HepG2 (cell line): ENCODE results near the gene PPP4R2. TPM values are rescaled to one million over a fixed set of nuclear protein-coding genes. Genes with fewer than 3 reads are reported as not detected.
A peak's percentile ranks its signal among the peaks of the same experiment; 100 is the strongest.

Source experiments
- ATAC-seq: fragments of 200-7000 bp; cut with Tn5 transposase; 3 replicates; pipeline ENCODE4 v1.9.1; 2020; ENCODE audit warnings: mild to moderate bottlenecking, moderate library complexity
- BruUV-seq: library from RNA; stranded (reverse); fragments of 400-500 nt; replicated peaks from 2 replicates; lab custom pipeline; 2021; lab: Mats Ljungman, UMichigan
- CTCF ChIA-PET: fragments of 300-600 bp; formaldehyde crosslinking; extraction: SDS; loops from one replicate; lab custom pipeline; 2021; ENCODE audit warnings: low total read pairs, inconsistent platforms, low intra/inter-chr PET ratio; lab: Yijun Ruan, JAX
- POLR2A ChIA-PET: fragments of 350-600 bp; sonication (Branson Sonifier 250); formaldehyde crosslinking; loops from one replicate; lab custom pipeline; 2020; ENCODE audit warnings: antibody characterized with exemption, inconsistent platforms; lab: Yijun Ruan, JAX
- DNase-seq: peaks from one replicate; pipeline ENCODE4 v3.0.0-alpha.2; 2015; ENCODE audit warnings: low spot score
- FAIRE-seq: peaks from 3 replicates; lab custom pipeline; 2011; peaks lifted over from hg19 to GRCh38; lab: Jason Lieb, UNC
- H2AFZ ChIP-seq: one replicate; pipeline ENCODE4 v1.6.1; 2011; ENCODE audit warnings: low read length, inconsistent platforms
- H3K27ac ChIP-seq: fragments of 300-600 bp; 3 replicates; pipeline ENCODE4 v1.8.0; 2011; ENCODE audit warnings: mixed run types, mild to moderate bottlenecking, mixed read lengths, low read length, inconsistent platforms; ENCODE audit not compliant: insufficient read depth; ENCODE audit errors: extremely low read length
- H3K27me3 ChIP-seq, 2 experiments: fragments of 200-600 bp in 1 of 2; 2 replicates in 1 of 2; 3 replicates in 1 of 2; pipeline versions ENCODE4 v1.6.0 to v1.8.0; 2011; ENCODE audit warnings: low read length in 2 of 2, mild to moderate bottlenecking in 2 of 2, moderate library complexity in 2 of 2, inconsistent platforms in 1 of 2; ENCODE audit not compliant: insufficient read depth in 2 of 2, control insufficient read depth in 1 of 2
- H3K36me3 ChIP-seq, 2 experiments: fragments of 200-600 bp in 1 of 2; replicated peaks in 1 of 2; 2 replicates in 1 of 2; 3 replicates in 1 of 2; pipeline versions ENCODE4 v1.5.1 to v1.8.0; 2011; ENCODE audit warnings: low read length in 2 of 2, inconsistent platforms in 1 of 2; ENCODE audit not compliant: insufficient read depth in 2 of 2, control insufficient read depth in 1 of 2
- H3K4me1 ChIP-seq: 2 replicates; pipeline ENCODE4 v1.5.1; 2012; ENCODE audit warnings: low read length, inconsistent platforms; ENCODE audit not compliant: insufficient read depth
- H3K4me2 ChIP-seq: 2 replicates; pipeline ENCODE4 v1.6.0; 2011; ENCODE audit warnings: low read depth, low read length, inconsistent platforms
- H3K4me3 ChIP-seq, 3 experiments: fragments of 200-600 bp in 1 of 3; sonication (generic), shearing (Covaris generic) in 1 of 3; replicated peaks in 1 of 3; 2 replicates each; pipeline ENCODE4 v1.5.1; 2011 to 2016; ENCODE audit warnings: low read length in 3 of 3, inconsistent platforms in 2 of 3, low read depth in 2 of 3, mild to moderate bottlenecking in 2 of 3, control low read depth in 1 of 3, mixed read lengths in 1 of 3; ENCODE audit not compliant: insufficient read depth in 1 of 3
- H3K79me2 ChIP-seq: one replicate; pipeline ENCODE4 v1.6.1; 2011; ENCODE audit warnings: low read length, inconsistent platforms; ENCODE audit not compliant: insufficient read depth
- H3K9ac ChIP-seq: 2 replicates; pipeline ENCODE4 v1.6.0; 2011; ENCODE audit warnings: mild to moderate bottlenecking, low read depth, low read length, inconsistent platforms; ENCODE audit not compliant: insufficient read depth
- H3K9me3 ChIP-seq: 2 replicates; pipeline ENCODE4 v1.5.1; 2012; ENCODE audit warnings: mild to moderate bottlenecking, low read length
- H4K20me1 ChIP-seq: 2 replicates; pipeline ENCODE4 v1.6.0; 2011; ENCODE audit warnings: inconsistent platforms, mild to moderate bottlenecking, low read length, moderate library complexity; ENCODE audit not compliant: insufficient read depth
- HMGA1 ChIP-seq: sonication (generic); formaldehyde crosslinking; conservative IDR thresholded peaks from 2 replicates; pipeline ENCODE4 v1.4.0; 2020; ENCODE audit warnings: missing genetic modification reagents
- LRRFIP1 ChIP-seq: sonication (generic); formaldehyde crosslinking; conservative IDR thresholded peaks from 2 replicates; pipeline ENCODE4 v1.4.0; 2020; ENCODE audit warnings: missing genetic modification reagents
- SMC3 ChIP-seq: IDR thresholded peaks from 2 replicates; pipeline ENCODE4 v1.6.1; 2011; ENCODE audit warnings: low read length, improper control_type of control experiment
- ZBTB33 ChIP-seq: sonication (generic); formaldehyde crosslinking; IDR thresholded peaks from 2 replicates; pipeline ENCODE4 v1.4.0; 2020; ENCODE audit warnings: missing genetic modification reagents
- ZNF318 ChIP-seq: sonication (generic); formaldehyde crosslinking; IDR thresholded peaks from 2 replicates; pipeline ENCODE4 v1.4.0; 2020; ENCODE audit warnings: mild to moderate bottlenecking, missing genetic modification reagents
- ZNF512 ChIP-seq: sonication (generic); formaldehyde crosslinking; IDR thresholded peaks from 2 replicates; pipeline ENCODE4 v1.4.0; 2020; ENCODE audit warnings: mild to moderate bottlenecking, missing genetic modification reagents
- WGBS: methylation state at CpG from one replicate; pipeline ENCODE4 v1.1.6; 2017; ENCODE audit warnings: low lambda C conversion rate; 5-methylcytosine and 5-hydroxymethylcytosine counted together
- in situ Hi-C: cut with HindIII; loops from 2 replicates; pipeline ENCODE4 v1.10.0; 2017; ENCODE audit warnings: low pct_unique_long_range_greater_than_20kb; ENCODE audit not compliant: extremely low pct_ligation_motif_present
- intact Hi-C: fragments of 100-400 bp; cut with micrococcal nuclease; formaldehyde crosslinking; loops from one replicate; pipeline ENCODE4 v1.10.0; 2022; ENCODE audit not compliant: unreplicated experiment
- polyA plus RNA-seq, 8 experiments: library from polyadenylated mRNA; depleted of rRNA in 3 of 8; stranded (reverse) in 7 of 8; unstranded in 1 of 8; fragments of >200 nt; fragmentation: Illumina TruSeq in 4 of 8; extraction: Trizol in 4 of 8; gene quantifications; 2 replicates each; pipeline versions ENCODE4 v1.2.1 to v1.2.3, GENCODE V29; 2011 to 2016; ENCODE audit warnings: low read depth in 4 of 8, missing spikeins in 1 of 8, mixed read lengths in 1 of 8; ENCODE audit not compliant: insufficient read depth in 1 of 8
- total RNA-seq, 5 experiments: library from RNA; depleted of rRNA; stranded (reverse); fragments of >200 nt; fragmentation: Illumina TruSeq; extraction: Trizol; gene quantifications; 2 replicates each; pipeline ENCODE4 v1.2.3, GENCODE V29; 2016; ENCODE audit warnings: low read depth in 1 of 5

The PPP4R2 gene
- total and polyA plus RNA-seq, 2 of the 13 experiments (the other 11 are each of a cell fraction or from before 2014, with no cell fraction given) = 22.3 to 161 TPM

- TF ChIP-seq ZBTB33 (CRISPR knock-in tag) = no peak
Observed at GRCh38 chr3:72951259-72951722, 45.3 kb upstream of the PPP4R2 start (continued).

GRCh38 chr3:72953325-72953956, 43.2 kb upstream of the PPP4R2 start:
- intact Hi-C loops = loop anchor here (5.0 kb wide), 1 partner anchor 44 kb away; the partner anchor contains the start of gene PPP4R2
- FAIRE-seq = peak; percentile 87
- H3K27ac ChIP-seq = peak overlapping the region; percentile 90
- TF ChIP-seq HMGA1 (CRISPR knock-in tag) (no peak), ZNF512 (CRISPR knock-in tag) (no peak), SMC3 (0 out of 2 replicates have a peak, but pooled peaks have one; percentile 11), LRRFIP1 (CRISPR knock-in tag) (no peak), ZNF318 (CRISPR knock-in tag) (no peak)

More at GRCh38 chr3:72953325-72953956, 43.2 kb upstream of the PPP4R2 start:
- Histone ChIP-seq H3K9ac (peak overlapping the region; percentile 34; the same call in 1 of the 2 replicates), H3K79me2 (no peaks in the 10 kb centered on the region), H3K4me1 (peaks cover 97% of the 10 kb centered on the region), H2AFZ (no peak overlapping the region), H4K20me1 (no peaks in the 10 kb centered on the region), H3K4me2 (peak overlapping the region; percentile 38), H3K27me3 (no peaks in the 10 kb centered on the region), H3K36me3 (no peaks in the 10 kb centered on the region), H3K4me3 (no peak overlapping the region; a peak in 1 of 6 replicates), H3K9me3 (no peaks in the 10 kb centered on the region)
- ChIA-PET POLR2A (interaction anchor here (0.9 to 2.0 kb wide), 8 partner anchors 8 to 49 kb away, joined by 3 to 26 read pairs (median 5); partner anchors contain the start of gene PPP4R2), CTCF (no interaction called here)
- BruUV-seq = no TSS peak
- peak; percentile 95 for DNase-seq
- peak; percentile 72 for ATAC-seq
- in situ Hi-C loops = no loop called here
- WGBS = 33% methylated on average over 5 of the region's 7 CpGs
